OCI-M2 (cell line): ENCODE results near the gene AGPAT3.
A peak's percentile ranks its signal among the peaks of the same experiment; 100 is the strongest.

Experiments
- DNase-seq: peaks from one replicate; lab custom pipeline; 2025; ENCODE audit not compliant: unreplicated experiment; lab: John Stamatoyannopoulos, UW

Gene AGPAT3

DNA sequence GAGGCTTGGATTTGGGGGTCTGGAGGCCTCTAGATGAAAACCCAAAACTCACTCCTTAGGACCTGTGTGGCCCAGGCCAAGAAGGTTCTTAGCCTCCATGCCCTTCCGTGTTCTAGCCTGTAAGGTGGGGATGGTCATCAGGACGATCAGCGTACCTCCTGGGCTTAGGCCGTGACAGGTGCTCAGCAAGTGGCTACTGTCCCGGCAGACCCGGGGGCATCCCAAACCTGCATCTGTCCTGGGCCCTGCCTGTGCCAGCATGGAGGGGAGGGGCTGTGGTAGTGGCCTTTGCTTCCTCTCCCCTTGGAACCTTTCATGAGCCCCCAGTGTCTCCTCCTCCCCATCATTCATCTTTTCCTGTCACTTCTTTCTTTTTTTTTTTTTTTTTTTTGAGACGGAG lies 124.4 kb downstream of the AGPAT3 start:
- no peak for DNase-seq

DNA sequence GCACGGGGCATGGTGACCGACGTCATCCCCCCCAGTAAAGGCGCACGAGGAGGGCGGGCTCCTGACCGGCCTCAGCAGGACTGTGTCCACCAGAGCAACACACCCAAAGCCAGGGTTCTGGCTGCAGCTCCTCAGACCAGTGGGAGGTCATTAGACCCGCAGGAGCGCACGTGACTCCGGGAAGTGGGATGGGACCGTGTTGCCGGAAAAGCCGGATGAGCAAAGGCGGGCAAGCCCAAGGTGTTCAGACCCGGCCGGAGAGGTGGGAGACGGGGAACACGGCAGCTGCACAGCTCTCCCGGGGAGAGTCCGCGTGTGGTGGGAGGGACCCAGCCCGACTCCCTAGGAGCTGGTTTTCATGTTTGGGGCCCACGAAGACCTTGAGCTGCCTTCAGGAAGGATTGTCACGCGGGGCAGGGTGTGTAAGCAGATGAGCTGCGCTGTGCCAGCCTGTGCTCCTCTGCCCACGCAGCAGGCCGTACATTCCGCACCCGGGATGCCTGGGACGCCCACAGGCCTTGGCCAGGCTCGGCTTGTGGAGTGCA lies 126.5 kb downstream of the AGPAT3 start:
- no peak for DNase-seq

GRCh38 chr21:43992121-43992520 lies 127.1 kb downstream of the AGPAT3 start:
- DNase-seq: no peak

GRCh38 chr21:43993420-43993934 lies 128.5 kb downstream of the AGPAT3 start:
- DNase-seq: no peak

DNA sequence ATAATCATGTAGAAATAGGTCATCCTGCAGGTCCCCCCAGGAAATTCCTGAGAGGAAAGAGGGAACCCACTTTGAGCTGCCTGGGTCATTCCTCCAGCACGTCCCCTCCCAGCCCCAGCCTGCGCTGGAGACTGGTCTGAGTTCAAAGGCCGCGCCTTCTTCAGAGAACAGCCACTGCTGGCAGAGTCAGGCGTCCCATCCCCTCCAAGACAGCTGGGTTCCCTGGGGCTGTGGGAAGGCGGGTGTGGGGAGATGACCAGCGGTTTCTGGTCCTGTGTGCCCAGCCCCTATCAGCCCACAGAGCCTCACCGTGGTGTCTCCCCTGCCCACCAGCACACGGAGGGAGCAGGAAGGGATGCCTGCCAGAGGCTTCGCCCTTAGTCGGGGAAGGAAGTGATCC lies 129.1 kb downstream of the AGPAT3 start:
- no peak for DNase-seq

DNA sequence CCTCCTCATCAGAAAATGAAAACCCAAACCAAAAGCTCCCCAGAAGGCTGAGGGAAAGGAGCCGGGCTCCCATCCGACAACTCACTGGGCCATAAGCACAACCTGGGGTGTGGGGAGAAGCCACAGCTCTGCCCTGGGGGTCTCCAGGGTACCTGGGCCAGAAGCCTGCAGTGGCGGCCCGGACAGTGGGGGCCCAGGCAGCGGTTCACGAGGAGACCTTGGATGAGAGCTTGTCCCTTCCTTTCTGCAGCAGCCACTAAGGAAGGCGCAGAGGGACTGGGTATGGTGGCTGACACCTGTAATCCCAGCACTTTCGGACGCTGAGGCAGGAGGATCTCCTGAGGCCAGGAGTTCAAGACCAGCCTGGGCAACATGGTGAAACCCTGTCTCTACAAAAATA lies 129.6 kb downstream of the AGPAT3 start:
- DNase-seq: no peak

DNA sequence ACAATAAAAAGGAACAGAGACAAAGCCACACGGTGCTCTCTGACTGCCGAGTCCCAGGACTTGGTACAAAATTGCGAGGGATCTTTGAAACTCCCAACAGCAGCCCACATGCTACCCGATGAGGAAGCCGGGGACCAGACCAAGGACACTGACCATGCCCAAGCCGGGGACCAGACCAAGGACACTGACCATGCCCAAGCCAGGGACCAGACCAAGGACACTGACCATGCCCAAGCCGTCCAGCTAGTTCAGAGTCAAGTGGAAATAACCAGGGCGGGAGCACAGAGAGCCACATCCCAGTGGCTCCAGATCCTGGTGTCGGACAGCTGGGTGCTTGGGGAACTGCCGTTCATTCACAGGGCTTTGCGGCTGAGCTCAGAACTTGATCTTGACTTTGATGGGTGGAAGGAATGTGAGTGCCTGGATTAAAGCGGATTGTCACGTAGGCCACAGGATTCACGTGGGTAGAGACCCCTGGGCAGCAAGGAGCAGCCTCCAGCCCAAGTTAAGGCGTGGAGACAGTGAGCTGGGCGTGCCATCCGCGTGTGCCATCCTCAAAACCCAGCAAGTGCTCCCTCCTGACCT lies 130.6 kb downstream of the AGPAT3 start:
- no peak for DNase-seq

DNA sequence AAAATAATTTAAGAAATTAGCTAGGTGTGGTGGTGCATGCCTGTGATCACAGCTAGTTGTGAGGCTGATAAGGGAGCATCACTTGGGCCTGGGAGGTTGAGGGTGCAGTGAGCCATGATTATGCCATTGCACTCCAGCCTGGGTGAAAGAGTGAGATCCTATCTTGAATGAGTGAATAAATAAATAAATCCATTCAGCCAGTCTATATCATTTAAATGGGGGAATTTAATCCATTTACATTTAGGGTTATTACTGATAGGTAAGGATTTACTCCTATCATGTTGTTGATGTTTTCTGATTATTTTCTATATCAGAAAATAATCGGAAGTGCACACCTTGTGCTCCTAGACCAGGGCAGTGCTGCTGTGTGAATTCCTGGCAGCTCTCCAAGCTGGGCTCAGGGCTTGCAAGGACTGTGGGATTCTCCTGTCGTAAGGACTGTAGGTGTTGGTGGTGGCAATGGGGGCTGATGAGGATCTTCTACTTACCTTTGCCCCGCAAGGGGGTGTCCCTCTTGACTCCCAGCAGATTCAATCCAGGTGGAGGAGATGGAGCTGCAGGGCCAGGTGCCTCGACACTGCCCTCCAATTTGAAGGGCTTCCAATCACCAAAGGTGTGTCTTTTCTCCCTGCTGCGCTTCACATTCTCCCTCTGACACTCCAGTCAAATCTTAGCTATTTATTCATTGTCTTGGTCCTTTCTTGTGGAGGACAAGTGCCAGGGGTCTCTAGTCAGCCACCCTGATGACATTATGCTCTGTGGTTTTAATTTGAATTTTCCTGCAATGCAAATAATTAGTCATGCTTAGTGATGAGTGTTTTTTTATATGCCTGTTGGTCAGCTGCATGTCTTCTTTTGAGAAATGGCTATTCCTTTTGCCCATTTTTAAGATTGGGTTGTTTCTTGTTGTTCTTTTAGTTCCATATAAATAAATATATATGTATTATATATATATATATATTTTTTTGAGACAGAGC lies 133.0 kb downstream of the AGPAT3 start:
- DNase-seq: no peak

GRCh38 chr21:44000360-44000759 lies 135.3 kb downstream of the AGPAT3 start:
- DNase-seq: no peak

DNA sequence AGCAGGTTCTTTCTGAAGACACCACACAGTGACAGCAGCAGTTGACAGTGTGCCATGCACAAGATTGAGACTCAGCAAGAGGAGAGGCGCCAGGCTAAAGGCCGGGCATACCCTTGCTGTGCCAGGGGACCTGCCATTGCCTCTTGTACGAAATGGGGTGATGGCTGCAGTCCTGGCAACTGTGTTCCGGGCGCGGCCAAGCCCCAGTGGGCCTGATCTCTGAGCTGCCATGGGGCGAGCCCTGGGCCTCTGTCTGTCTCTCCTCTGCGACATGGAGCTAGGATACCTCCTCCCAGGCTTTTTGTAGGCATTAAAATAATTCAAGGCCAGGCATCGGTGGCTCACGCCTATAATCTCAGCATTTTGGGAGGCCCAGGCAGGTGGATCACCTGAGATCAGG lies 137.5 kb downstream of the AGPAT3 start:
- no peak for DNase-seq

GRCh38 chr21:44003307-44003966 lies 138.4 kb downstream of the AGPAT3 start:
- DNase-seq: no peak

DNA sequence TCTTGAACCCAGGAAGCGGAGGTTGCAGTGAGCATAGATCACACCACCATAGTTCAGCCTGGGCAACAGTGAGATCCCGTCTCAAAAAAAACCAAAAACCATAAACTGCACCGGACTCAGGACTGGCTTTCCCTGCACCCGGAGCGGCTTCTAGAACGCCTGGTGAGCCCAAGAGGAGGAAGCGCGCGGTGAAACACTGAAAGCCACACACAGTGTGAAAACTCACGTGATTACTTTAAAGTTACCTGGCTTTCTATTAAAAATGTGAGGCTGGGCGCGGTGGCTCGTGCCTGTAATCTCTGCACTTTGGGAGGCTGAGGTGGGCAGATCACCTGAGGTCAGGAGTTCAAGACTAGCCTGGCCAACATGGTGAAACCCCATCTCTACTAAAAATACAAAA lies 140.0 kb downstream of the AGPAT3 start:
- DNase-seq: no peak

DNA sequence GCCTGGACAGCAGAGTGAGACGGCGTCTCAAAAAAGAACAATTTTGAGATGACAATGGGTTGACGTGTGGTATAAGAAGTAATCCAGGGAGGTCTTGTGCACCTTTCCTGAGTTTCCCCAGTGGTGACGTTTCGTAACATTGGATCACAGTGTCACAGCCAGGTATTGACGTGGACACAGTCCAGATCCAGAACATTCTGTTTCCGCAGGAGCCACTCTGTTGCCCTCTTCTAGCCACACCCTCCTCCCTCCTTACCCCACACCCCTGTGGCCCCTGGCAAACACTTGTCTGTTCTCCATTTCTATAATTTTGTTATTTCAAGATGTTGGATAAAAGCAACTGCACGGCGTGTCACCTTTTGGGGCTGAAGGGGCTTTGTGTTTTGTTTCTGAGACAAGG lies 140.6 kb downstream of the AGPAT3 start:
- DNase-seq: no peak

GRCh38 chr21:44006017-44006619 lies 141.1 kb downstream of the AGPAT3 start:
- no peak for DNase-seq

GRCh38 chr21:44006656-44007055 lies 141.6 kb downstream of the AGPAT3 start:
- no peak for DNase-seq

DNA sequence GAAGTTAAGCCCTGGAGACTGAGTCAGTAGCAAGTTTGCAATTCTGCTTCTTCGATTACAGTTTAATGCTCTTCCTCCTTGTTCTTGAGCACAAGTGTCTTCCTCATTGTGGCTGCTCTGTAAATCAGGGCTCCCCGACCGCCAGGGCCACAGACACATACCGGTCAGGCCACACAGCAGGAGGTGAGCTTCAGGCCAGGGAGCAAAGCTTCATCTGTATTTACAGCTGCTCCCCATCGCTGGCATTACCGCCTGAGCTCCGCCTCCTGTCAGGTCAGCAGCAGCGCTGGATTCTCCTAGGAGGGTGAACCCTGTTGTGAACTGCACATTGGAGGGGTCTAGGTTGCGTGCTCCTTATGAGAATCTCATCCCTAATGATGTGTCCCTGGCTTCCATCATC lies 145.4 kb downstream of the AGPAT3 start:
- DNase-seq: no peak

- no peak for DNase-seq
Measured at GRCh38 chr21:44011123-44011522, 146.1 kb downstream of the AGPAT3 start.

DNA sequence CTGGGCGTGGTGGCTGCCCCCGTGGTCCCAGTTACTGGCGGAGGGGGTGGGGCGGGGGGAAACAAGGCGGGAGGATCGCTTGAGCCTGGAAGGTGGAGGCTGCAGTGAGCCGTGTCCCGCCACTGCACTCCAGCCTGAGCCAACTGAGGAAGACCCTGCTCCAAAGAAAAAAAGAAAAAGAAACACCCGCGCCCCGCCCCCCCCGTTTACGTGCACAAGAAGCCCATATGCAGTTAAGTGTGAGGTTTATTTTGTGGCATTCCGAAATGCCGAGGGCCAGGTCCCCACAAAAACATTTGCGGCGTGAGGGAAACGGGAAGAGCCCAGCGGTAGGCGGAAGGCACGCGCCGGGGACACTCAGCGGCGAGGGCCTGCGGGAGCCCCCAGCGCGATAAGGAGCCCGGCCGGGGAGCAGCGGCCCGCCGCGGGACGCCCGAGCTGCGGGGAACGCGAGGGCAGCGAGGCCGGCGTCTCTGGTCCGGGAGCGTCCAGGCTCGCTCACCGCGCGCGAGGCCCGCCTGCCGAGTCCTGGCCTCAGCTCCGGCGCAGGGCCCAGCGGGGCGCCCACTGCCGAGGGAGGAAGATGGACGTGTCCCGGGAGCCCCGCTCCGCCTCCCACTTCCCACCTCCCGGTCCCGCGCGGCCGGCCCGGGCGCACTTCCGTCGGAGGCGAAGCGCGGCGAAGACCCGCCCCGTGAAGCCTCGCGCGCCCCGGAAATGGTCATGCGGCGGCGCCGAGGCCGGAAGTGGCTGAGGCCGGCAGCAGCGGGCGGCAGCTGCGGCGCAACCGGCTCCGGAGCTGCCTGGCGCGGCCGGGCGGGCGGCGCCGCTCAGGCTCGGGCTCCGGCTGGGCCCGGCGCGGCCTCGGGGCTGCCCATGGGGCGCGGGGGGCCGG lies 146.8 kb downstream of the AGPAT3 start, which contains the start of gene TRAPPC10:
Gene TRAPPC10 (plus strand): TSS at position 731 of the 895 bp plus-strand sequence. CDS start 185 bp downstream, outside the sequence.
- DNase-seq: peak; percentile 79

DNA sequence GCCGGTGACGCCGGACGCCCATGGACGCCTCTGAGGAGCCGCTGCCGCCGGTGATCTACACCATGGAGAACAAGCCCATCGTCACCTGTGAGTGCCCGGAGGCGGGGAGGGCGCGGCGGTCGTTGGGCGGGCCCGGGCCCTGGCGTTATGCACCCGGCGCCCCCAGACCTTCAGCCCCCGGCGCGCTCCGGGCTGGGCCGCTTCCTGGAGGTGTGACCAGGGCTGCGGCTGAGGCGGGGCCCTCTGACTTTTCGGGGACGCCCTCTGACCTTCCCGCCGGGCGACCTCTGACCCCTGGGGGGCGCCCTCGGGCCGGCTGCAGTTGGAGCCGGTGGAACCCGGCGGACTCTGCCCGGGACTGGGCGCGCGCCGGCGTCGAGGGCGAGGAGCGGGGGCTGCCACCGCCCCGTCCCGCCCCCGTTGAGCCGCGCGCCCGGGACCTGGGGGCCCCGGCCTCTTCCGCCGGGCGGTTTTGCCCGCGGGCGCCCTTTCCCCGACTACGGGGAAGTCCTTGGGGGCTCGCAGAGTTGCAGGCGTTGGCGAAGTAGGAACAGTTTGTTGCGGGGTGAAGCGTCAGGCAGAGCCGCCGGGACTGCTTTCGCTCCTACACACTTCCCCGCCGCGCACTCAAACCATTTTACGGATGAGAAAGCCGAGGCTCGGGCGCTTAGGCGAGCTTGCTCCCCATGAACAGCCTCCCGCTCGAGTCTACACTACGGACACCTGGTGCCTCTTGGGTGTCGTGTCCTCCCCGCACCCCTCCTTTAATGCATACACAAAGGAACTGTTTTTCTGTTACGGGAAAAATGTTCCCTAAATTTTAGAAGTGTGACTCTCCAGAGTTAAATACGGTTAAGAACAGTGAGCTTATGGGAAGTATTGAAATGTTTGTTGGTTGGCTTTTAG lies 147.7 kb downstream of the AGPAT3 start:
- peak; percentile 93 for DNase-seq
